OCI-LY1 (cell line): ENCODE data around the gene GPR158.

Source experiments
- H2AFZ ChIP-seq: fragments of 200-600 bp; sonication (generic), shearing (Covaris generic); 2 replicates; pipeline ENCODE4 v1.6.0; 2014; ENCODE audit warnings: antibody characterized with exemption, mild to moderate bottlenecking, low read length
- H3F3A ChIP-seq: fragments of 200-600 bp; sonication (generic), shearing (Covaris generic); 2 replicates; pipeline ENCODE4 v1.6.0; 2014; ENCODE audit warnings: mild to moderate bottlenecking, antibody characterized with exemption, low read length, moderate library complexity; ENCODE audit not compliant: insufficient read depth
- H3K27ac ChIP-seq: fragments of 200-600 bp; sonication (generic); 2 replicates; pipeline ENCODE4 v1.5.1; 2014; ENCODE audit warnings: low read length, mixed run types, mild to moderate bottlenecking, low read depth; ENCODE audit not compliant: poor library complexity, severe bottlenecking
- H3K27me3 ChIP-seq: fragments of 200-600 bp; sonication (generic); 2 replicates; pipeline ENCODE4 v1.6.0; 2014; ENCODE audit warnings: antibody characterized with exemption, mild to moderate bottlenecking, low read length, moderate library complexity; ENCODE audit not compliant: insufficient read depth
- H3K36me3 ChIP-seq: fragments of 200-600 bp; sonication (generic); 2 replicates; pipeline ENCODE4 v1.6.1; 2014; ENCODE audit warnings: mild to moderate bottlenecking, antibody characterized with exemption, low read length, moderate library complexity, mixed read lengths; ENCODE audit not compliant: insufficient read depth
- H3K4me1 ChIP-seq: fragments of 200-600 bp; sonication (generic); 2 replicates; pipeline ENCODE4 v1.5.1; 2014; ENCODE audit warnings: mild to moderate bottlenecking, low read length, moderate library complexity; ENCODE audit not compliant: insufficient read depth, severe bottlenecking
- H3K4me2 ChIP-seq: fragments of 200-600 bp; sonication (generic), shearing (Covaris generic); 2 replicates; pipeline ENCODE4 v1.6.1; 2014; ENCODE audit warnings: low read length
- H3K4me3 ChIP-seq: fragments of 200-600 bp; sonication (generic); 2 replicates; pipeline ENCODE4 v1.5.1; 2014; ENCODE audit warnings: low read length, low read depth, mild to moderate bottlenecking, mixed read lengths; ENCODE audit not compliant: poor library complexity, severe bottlenecking
- H3K79me2 ChIP-seq: fragments of 200-600 bp; shearing (Covaris generic); 2 replicates; pipeline ENCODE4 v1.6.1; 2016; ENCODE audit warnings: mixed run types, low read length, mixed read lengths; ENCODE audit not compliant: insufficient read depth
- H3K9ac ChIP-seq: fragments of 200-600 bp; sonication (generic), shearing (Covaris generic); 2 replicates; pipeline ENCODE4 v1.6.1; 2014; ENCODE audit warnings: mild to moderate bottlenecking, low read length, mixed read lengths
- H3K9me2 ChIP-seq: fragments of 200-600 bp; sonication (generic), shearing (Covaris generic); 2 replicates; pipeline ENCODE4 v1.6.1; 2014; ENCODE audit warnings: low read depth, mild to moderate bottlenecking, low read length, mixed read lengths
- H3K9me3 ChIP-seq: fragments of 200-600 bp; shearing (Covaris generic); 2 replicates; pipeline ENCODE4 v1.6.1; 2014; ENCODE audit warnings: low read length, mixed read lengths
- H4K20me1 ChIP-seq: fragments of 200-600 bp; sonication (generic), shearing (Covaris generic); 2 replicates; pipeline ENCODE4 v1.6.0; 2016; ENCODE audit warnings: mild to moderate bottlenecking, low read length; ENCODE audit not compliant: insufficient read depth
- EZH2 ChIP-seq: fragments of 200-600 bp; sonication (generic), shearing (Covaris generic); IDR thresholded peaks from 2 replicates; pipeline ENCODE4 v1.8.0; 2017; ENCODE audit warnings: borderline replicate concordance, mixed run types, mild to moderate bottlenecking, antibody characterized with exemption, low read length, moderate library complexity, mixed read lengths
- TF ChIP-seq, protein P1 (sequence below): fragments of 200-600 bp; sonication (generic), shearing (Covaris generic); IDR thresholded peaks from 2 replicates; pipeline ENCODE4 v1.5.1; 2017; ENCODE audit warnings: mild to moderate bottlenecking, antibody characterized with exemption, low read length, moderate library complexity, mixed read lengths

Gene GPR158

DNA sequence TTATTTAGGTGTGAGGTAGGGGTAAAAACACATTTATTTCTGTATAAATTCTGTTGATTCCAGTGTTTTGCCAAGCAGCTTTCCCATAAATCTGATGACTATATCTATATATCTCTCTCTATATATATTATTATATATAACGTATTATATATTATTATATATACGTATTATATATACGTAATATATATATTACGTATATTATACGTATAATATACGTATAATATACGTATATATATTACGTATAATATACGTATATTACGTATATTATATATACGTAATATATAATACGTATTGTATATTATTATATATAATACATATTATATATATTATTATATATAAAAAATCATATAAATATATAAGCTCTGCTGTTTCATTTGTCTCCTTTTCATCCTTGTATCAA lies 163.5 kb downstream of the GPR158 start:
- Histone ChIP-seq H3K27me3 (no peaks in the 10 kb centered on the region), H3K9me3 (no peaks in the 10 kb centered on the region), H3K4me2 (no peak overlapping the region), H3K4me3 (no peak overlapping the region), H3F3A (no peaks in the 10 kb centered on the region), H3K79me2 (no peaks in the 10 kb centered on the region), H2AFZ (no peak overlapping the region), H3K27ac (no peak overlapping the region), H3K9ac (no peak overlapping the region), H3K4me1 (no peaks in the 10 kb centered on the region), H3K36me3 (no peaks in the 10 kb centered on the region), H4K20me1 (no peaks in the 10 kb centered on the region), H3K9me2 (no peaks in the 10 kb centered on the region)
- TF ChIP-seq EZH2, result no peak
- TF ChIP-seq, protein P1, sequence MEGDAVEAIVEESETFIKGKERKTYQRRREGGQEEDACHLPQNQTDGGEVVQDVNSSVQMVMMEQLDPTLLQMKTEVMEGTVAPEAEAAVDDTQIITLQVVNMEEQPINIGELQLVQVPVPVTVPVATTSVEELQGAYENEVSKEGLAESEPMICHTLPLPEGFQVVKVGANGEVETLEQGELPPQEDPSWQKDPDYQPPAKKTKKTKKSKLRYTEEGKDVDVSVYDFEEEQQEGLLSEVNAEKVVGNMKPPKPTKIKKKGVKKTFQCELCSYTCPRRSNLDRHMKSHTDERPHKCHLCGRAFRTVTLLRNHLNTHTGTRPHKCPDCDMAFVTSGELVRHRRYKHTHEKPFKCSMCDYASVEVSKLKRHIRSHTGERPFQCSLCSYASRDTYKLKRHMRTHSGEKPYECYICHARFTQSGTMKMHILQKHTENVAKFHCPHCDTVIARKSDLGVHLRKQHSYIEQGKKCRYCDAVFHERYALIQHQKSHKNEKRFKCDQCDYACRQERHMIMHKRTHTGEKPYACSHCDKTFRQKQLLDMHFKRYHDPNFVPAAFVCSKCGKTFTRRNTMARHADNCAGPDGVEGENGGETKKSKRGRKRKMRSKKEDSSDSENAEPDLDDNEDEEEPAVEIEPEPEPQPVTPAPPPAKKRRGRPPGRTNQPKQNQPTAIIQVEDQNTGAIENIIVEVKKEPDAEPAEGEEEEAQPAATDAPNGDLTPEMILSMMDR, result no peak

DNA sequence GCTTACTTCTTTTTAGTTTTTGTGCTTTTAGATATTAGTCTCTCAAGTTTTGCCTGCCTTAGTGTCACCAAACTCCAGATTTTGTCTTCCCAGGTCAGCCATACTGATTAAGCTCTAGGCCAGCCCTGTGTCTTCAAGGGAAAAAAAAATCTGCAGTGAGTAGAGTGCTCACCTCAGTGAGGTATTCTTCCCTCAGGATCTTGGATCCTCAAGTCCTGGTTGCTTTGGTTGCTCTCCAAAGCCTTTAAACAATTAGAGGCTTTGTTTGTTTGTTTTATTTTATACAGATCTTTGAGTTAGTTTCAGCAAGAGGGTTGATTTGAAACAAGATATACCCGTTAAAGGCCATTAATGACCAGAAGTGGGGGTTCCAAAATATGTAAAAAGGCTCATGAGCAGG lies 165.2 kb downstream of the GPR158 start:
- no peaks in the 10 kb centered on the region for H3K36me3 ChIP-seq
- H4K20me1 ChIP-seq, result no peaks in the 10 kb centered on the region
- H2AFZ ChIP-seq, result no peak overlapping the region
- H3K4me2 ChIP-seq, result no peak overlapping the region
- H3K9me2 ChIP-seq, result no peaks in the 10 kb centered on the region
- no peak overlapping the region for H3K9ac ChIP-seq
- TF ChIP-seq, protein P1, result no peak
- TF ChIP-seq EZH2, result no peak
- H3K27me3 ChIP-seq, result no peaks in the 10 kb centered on the region
- H3F3A ChIP-seq, result no peaks in the 10 kb centered on the region
- no peak overlapping the region for H3K4me3 ChIP-seq
- H3K27ac ChIP-seq, result no peak overlapping the region
- no peaks in the 10 kb centered on the region for H3K4me1 ChIP-seq
- H3K79me2 ChIP-seq, result no peaks in the 10 kb centered on the region
- no peaks in the 10 kb centered on the region for H3K9me3 ChIP-seq

DNA sequence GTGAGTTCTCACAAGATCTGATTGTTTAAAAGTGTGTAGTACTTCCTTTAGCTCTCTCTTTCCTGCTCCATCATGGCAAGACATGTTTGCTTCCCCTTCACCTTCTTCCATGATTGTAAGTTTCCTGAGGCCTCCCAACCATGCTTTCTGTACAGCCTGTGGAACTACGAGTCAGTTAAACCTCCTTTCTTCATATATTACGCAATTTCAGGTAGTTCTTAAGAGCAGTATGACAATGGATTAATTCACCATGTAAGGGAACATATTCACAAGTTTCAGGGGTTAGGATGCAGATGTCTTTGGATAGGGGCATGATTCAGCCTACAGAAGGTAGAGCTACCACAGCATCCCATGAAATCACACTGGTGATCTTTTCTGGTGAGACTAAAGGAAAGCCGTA lies 174.7 kb downstream of the GPR158 start:
- H3K9me3 ChIP-seq, result no peaks in the 10 kb centered on the region
- no peaks in the 10 kb centered on the region for H3K36me3 ChIP-seq
- H3F3A ChIP-seq, result no peaks in the 10 kb centered on the region
- no peak overlapping the region for H3K9ac ChIP-seq
- no peak overlapping the region for H3K27ac ChIP-seq
- no peak for TF ChIP-seq EZH2
- TF ChIP-seq, protein P1, result no peak
- H2AFZ ChIP-seq, result no peak overlapping the region
- H3K4me2 ChIP-seq, result no peak overlapping the region
- no peaks in the 10 kb centered on the region for H3K79me2 ChIP-seq
- no peaks in the 10 kb centered on the region for H3K4me1 ChIP-seq
- no peaks in the 10 kb centered on the region for H3K27me3 ChIP-seq
- H3K4me3 ChIP-seq, result no peak overlapping the region
- no peaks in the 10 kb centered on the region for H3K9me2 ChIP-seq
- H4K20me1 ChIP-seq, result no peaks in the 10 kb centered on the region
